ENCODE data around the gene B3GNT9. TPM values are rescaled to one million over a fixed set of nuclear protein-coding genes. Genes with fewer than 3 reads are reported as not detected.

Gene B3GNT9
- total RNA-seq, 1 experiment from 2014 or later = 3.8 TPM

DNA sequence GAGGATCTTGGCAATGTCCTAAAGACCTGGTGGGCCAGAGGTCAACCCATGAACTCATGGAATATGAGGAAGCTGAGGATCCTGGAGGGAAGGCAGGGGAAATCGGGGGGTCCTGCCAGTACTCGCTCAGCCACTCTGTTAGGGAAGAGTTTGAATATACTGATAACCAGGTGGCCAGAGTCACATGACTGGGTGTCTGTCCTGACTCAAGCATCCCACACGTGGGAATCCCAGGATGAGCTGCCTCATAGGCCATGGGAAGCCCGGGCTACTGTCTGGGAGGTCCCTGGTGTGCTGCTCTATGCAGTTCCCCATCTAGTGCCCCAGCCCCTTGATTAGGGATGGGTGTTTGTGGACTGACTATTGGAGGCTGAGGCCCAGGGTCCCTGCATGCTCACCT lies 37.5 kb upstream of the B3GNT9 start:
- Histone ChIP-seq H3K4me3 (replicated peaks in 1 of 2; ENCODE audit: low read depth in 1 of 2, low read length in 2 of 2) (no peak overlapping the region), H3K27ac (ENCODE audit: low read depth, low read length) (no peak overlapping the region), H4K20me1 (ENCODE audit: insufficient read depth) (no peaks in the 10 kb centered on the region), H2AFZ (ENCODE audit: low read depth, low read length, poor library complexity, severe bottlenecking) (no peak overlapping the region), H3K79me2 (ENCODE audit: insufficient read depth, low read length) (peaks cover 17% of the 10 kb centered on the region), H3K9me3 (ENCODE audit: control insufficient read depth in 1 of 2, insufficient read depth in 1 of 2, low read depth in 1 of 2, low read length in 2 of 2) (no peaks in the 10 kb centered on the region), H3K9me2 (ENCODE audit: insufficient read depth) (no peaks in the 10 kb centered on the region), H3K9ac (ENCODE audit: low read length) (no peak overlapping the region), H3K4me2 (ENCODE audit: low read length) (no peak overlapping the region), H3K4me1 (ENCODE audit: control insufficient read depth in 1 of 2, insufficient read depth in 2 of 2, low read length in 2 of 2) (peaks cover 12 to 36% of the 10 kb centered on the region in 2 experiments; a peak in 3 of 4 replicates), H3K36me3 (ENCODE audit: control insufficient read depth in 1 of 2, insufficient read depth in 2 of 2, low read length in 2 of 2) (peaks cover 0 to 6% of the 10 kb centered on the region in 2 experiments; a peak in 1 of 4 replicates), H3K27me3 (ENCODE audit: insufficient read depth, low read length) (no peaks in the 10 kb centered on the region)
- POLR2A ChIA-PET = no interaction called here
- DNase-seq (ENCODE audit: low read depth, low spot score) = no peak
- ATAC-seq = no peak
- no TSS peak for BruUV-seq (replicated peaks)
- intact Hi-C loops (cut with micrococcal nuclease) = no loop called here
- CTCF ChIA-PET = no interaction called here
- RAD21 ChIA-PET (ENCODE audit: low non-redundant PET in 1 of 2, low total read pairs in 2 of 2, uncharacterized antibody in 2 of 2, unreplicated experiment in 2 of 2) = no interaction called here
- TF ChIP-seq YY1 (IDR thresholded peaks at IDR 0.05; ENCODE audit: extremely low read depth, insufficient replicate concordance, low read depth, low read length) = no peak
- no peak for TF ChIP-seq EZH2phosphoT487 (IDR thresholded peaks at IDR 0.05; ENCODE audit: borderline replicate concordance)
- no peak for TF ChIP-seq CEBPB (IDR thresholded peaks at IDR 0.05; ENCODE audit: low read depth)
- TF ChIP-seq ELF1 (IDR thresholded peaks at IDR 0.05; ENCODE audit: borderline replicate concordance, low read depth) = no peak
- TF ChIP-seq, protein P1, sequence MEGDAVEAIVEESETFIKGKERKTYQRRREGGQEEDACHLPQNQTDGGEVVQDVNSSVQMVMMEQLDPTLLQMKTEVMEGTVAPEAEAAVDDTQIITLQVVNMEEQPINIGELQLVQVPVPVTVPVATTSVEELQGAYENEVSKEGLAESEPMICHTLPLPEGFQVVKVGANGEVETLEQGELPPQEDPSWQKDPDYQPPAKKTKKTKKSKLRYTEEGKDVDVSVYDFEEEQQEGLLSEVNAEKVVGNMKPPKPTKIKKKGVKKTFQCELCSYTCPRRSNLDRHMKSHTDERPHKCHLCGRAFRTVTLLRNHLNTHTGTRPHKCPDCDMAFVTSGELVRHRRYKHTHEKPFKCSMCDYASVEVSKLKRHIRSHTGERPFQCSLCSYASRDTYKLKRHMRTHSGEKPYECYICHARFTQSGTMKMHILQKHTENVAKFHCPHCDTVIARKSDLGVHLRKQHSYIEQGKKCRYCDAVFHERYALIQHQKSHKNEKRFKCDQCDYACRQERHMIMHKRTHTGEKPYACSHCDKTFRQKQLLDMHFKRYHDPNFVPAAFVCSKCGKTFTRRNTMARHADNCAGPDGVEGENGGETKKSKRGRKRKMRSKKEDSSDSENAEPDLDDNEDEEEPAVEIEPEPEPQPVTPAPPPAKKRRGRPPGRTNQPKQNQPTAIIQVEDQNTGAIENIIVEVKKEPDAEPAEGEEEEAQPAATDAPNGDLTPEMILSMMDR (IDR thresholded peaks at IDR 0.05 in 2 of 3, conservative IDR thresholded peaks at IDR 0.05 in 1 of 3; ENCODE audit: borderline replicate concordance in 1 of 3, insufficient read depth in 1 of 3, low read depth in 2 of 3, low read length in 2 of 3) = no peak
- TF ChIP-seq, protein P2, sequence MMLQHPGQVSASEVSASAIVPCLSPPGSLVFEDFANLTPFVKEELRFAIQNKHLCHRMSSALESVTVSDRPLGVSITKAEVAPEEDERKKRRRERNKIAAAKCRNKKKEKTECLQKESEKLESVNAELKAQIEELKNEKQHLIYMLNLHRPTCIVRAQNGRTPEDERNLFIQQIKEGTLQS (IDR thresholded peaks at IDR 0.05) = no peak
- TF ChIP-seq EGR1 (IDR thresholded peaks at IDR 0.05; ENCODE audit: low read depth) = no peak
- no peak for TF ChIP-seq POLR2A (IDR thresholded peaks at IDR 0.05; ENCODE audit: borderline replicate concordance, extremely low read depth, insufficient read depth, insufficient read length)
- TF ChIP-seq SP1 (IDR thresholded peaks at IDR 0.05; ENCODE audit: low read depth) = no peak
- TF ChIP-seq, protein P3, sequence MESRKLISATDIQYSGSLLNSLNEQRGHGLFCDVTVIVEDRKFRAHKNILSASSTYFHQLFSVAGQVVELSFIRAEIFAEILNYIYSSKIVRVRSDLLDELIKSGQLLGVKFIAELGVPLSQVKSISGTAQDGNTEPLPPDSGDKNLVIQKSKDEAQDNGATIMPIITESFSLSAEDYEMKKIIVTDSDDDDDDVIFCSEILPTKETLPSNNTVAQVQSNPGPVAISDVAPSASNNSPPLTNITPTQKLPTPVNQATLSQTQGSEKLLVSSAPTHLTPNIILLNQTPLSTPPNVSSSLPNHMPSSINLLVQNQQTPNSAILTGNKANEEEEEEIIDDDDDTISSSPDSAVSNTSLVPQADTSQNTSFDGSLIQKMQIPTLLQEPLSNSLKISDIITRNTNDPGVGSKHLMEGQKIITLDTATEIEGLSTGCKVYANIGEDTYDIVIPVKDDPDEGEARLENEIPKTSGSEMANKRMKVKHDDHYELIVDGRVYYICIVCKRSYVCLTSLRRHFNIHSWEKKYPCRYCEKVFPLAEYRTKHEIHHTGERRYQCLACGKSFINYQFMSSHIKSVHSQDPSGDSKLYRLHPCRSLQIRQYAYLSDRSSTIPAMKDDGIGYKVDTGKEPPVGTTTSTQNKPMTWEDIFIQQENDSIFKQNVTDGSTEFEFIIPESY (IDR thresholded peaks at IDR 0.05; ENCODE audit: extremely low read depth, insufficient replicate concordance, low read length) = no peak
- no peak for TF ChIP-seq SRF (IDR thresholded peaks at IDR 0.05; ENCODE audit: low read depth)
- no peak for TF ChIP-seq JUND (IDR thresholded peaks at IDR 0.05)
- no peak for TF ChIP-seq ZFX (IDR thresholded peaks at IDR 0.05)
- no peak for TF ChIP-seq FOSL1 (IDR thresholded peaks at IDR 0.05; ENCODE audit: low read depth)
- TF ChIP-seq RAD21 (IDR thresholded peaks at IDR 0.05; ENCODE audit: low read depth) = no peak
- TF ChIP-seq ZNF274 (IDR thresholded peaks at IDR 0.05; ENCODE audit: low read depth, low read length) = no peak
- TF ChIP-seq, protein P4, sequence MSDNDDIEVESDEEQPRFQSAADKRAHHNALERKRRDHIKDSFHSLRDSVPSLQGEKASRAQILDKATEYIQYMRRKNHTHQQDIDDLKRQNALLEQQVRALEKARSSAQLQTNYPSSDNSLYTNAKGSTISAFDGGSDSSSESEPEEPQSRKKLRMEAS (IDR thresholded peaks at IDR 0.05) = no peak
- TF ChIP-seq, protein P5, sequence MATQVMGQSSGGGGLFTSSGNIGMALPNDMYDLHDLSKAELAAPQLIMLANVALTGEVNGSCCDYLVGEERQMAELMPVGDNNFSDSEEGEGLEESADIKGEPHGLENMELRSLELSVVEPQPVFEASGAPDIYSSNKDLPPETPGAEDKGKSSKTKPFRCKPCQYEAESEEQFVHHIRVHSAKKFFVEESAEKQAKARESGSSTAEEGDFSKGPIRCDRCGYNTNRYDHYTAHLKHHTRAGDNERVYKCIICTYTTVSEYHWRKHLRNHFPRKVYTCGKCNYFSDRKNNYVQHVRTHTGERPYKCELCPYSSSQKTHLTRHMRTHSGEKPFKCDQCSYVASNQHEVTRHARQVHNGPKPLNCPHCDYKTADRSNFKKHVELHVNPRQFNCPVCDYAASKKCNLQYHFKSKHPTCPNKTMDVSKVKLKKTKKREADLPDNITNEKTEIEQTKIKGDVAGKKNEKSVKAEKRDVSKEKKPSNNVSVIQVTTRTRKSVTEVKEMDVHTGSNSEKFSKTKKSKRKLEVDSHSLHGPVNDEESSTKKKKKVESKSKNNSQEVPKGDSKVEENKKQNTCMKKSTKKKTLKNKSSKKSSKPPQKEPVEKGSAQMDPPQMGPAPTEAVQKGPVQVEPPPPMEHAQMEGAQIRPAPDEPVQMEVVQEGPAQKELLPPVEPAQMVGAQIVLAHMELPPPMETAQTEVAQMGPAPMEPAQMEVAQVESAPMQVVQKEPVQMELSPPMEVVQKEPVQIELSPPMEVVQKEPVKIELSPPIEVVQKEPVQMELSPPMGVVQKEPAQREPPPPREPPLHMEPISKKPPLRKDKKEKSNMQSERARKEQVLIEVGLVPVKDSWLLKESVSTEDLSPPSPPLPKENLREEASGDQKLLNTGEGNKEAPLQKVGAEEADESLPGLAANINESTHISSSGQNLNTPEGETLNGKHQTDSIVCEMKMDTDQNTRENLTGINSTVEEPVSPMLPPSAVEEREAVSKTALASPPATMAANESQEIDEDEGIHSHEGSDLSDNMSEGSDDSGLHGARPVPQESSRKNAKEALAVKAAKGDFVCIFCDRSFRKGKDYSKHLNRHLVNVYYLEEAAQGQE (IDR thresholded peaks at IDR 0.05; ENCODE audit: low read depth) = no peak
- TF ChIP-seq CBX3 (IDR thresholded peaks at IDR 0.05; ENCODE audit: low read depth) = no peak

All from HCT116 (cell line).